Skeletal muscle tissue (tissue), 4 donors: ENCODE measurements around the gene ATXN1. TPM values are rescaled to one million over a fixed set of nuclear protein-coding genes. Genes with fewer than 3 reads are reported as not detected.
A peak's percentile ranks its signal among the peaks of the same experiment; 100 is the strongest.

Source experiments
- H3K27ac ChIP-seq: one replicate; pipeline ENCODE4 v1.7.0; 2013; ENCODE audit warnings: mild to moderate bottlenecking, low read depth, low read length, inconsistent platforms
- H3K27me3 ChIP-seq, 3 donors: one replicate each; pipeline ENCODE4 v1.7.0; 2013; ENCODE audit warnings: low read length in 3 of 3; ENCODE audit not compliant: control insufficient read depth in 3 of 3, insufficient read depth in 3 of 3
- H3K36me3 ChIP-seq, 3 donors: one replicate each; pipeline ENCODE4 v1.7.0; 2013; ENCODE audit warnings: low read length in 3 of 3; ENCODE audit not compliant: control insufficient read depth in 3 of 3, insufficient read depth in 3 of 3
- H3K4me1 ChIP-seq, 3 donors: one replicate each; pipeline ENCODE4 v1.7.0; 2013; ENCODE audit warnings: low read length in 3 of 3, mild to moderate bottlenecking in 3 of 3; ENCODE audit not compliant: control insufficient read depth in 3 of 3, insufficient read depth in 3 of 3
- H3K4me3 ChIP-seq, 3 donors: one replicate each; pipeline ENCODE4 v1.7.0; 2013; ENCODE audit warnings: low read length in 3 of 3
- H3K9ac ChIP-seq, 3 donors: one replicate each; pipeline ENCODE4 v1.7.0; 2013; ENCODE audit warnings: low read length in 3 of 3, mild to moderate bottlenecking in 3 of 3, moderate library complexity in 2 of 3, low read depth in 1 of 3
- H3K9me3 ChIP-seq, 3 donors: one replicate each; pipeline ENCODE4 v1.7.0; 2013; ENCODE audit warnings: low read length in 3 of 3; ENCODE audit not compliant: control insufficient read depth in 3 of 3
- total RNA-seq: library from RNA; depleted of rRNA; stranded (reverse); fragments of >200 nt; gene quantifications from one replicate; pipeline ENCODE4 v1.2.3, GENCODE V29; 2014
- donor health status: Osteomylitis.

ATXN1 gene
- total RNA-seq, 1 donor from 2014 or later = 30.8 TPM

- peaks cover 50 to 72% (median 70%) of the 10 kb centered on the region in 3 donors for H3K4me1 ChIP-seq
- no peaks in the 10 kb centered on the region for H3K36me3 ChIP-seq
- no peaks in the 10 kb centered on the region for H3K9me3 ChIP-seq
- H3K9ac ChIP-seq = peak overlapping the region; percentile 86 to 93 (median 92)
- peak overlapping the region; percentile 99 for H3K27ac ChIP-seq
- H3K4me3 ChIP-seq = peak overlapping the region; percentile 72 to 80 (median 76)
- no peaks in the 10 kb centered on the region for H3K27me3 ChIP-seq
These were observed 441.3 kb downstream of the ATXN1 start for GRCh38 chr6:16319813-16320532.

- H3K4me3 ChIP-seq = no peak overlapping the region
- H3K36me3 ChIP-seq = no peaks in the 10 kb centered on the region
- H3K27me3 ChIP-seq = no peaks in the 10 kb centered on the region
- peak overlapping the region; percentile 99 for H3K27ac ChIP-seq
- peaks cover 48 to 69% (median 63%) of the 10 kb centered on the region in 3 donors for H3K4me1 ChIP-seq
- H3K9me3 ChIP-seq = no peaks in the 10 kb centered on the region
- H3K9ac ChIP-seq = peak overlapping the region; percentile 64 to 92 (median 67)
These were observed 442.1 kb downstream of the ATXN1 start for GRCh38 chr6:16318953-16319720.

- Histone ChIP-seq H3K9ac (peak overlapping the region; percentile 5 to 80 (median 64)), H3K4me1 (peaks cover 48 to 63% (median 62%) of the 10 kb centered on the region in 3 donors), H3K4me3 (peak overlapping the region in 1 of 3 donors; percentile 35), H3K36me3 (no peaks in the 10 kb centered on the region), H3K27ac (peak overlapping the region; percentile 99), H3K27me3 (no peaks in the 10 kb centered on the region), H3K9me3 (no peaks in the 10 kb centered on the region)
These were observed 442.7 kb downstream of the ATXN1 start for GRCh38 chr6:16318538-16318937.

GRCh38 chr6:16316741-16317251, 444.5 kb downstream of the ATXN1 start:
- H3K9me3 ChIP-seq = no peaks in the 10 kb centered on the region
- peaks cover 34 to 47% (median 45%) of the 10 kb centered on the region in 3 donors for H3K4me1 ChIP-seq
- peak overlapping the region in 1 of 3 donors; percentile 22 for H3K4me3 ChIP-seq
- no peaks in the 10 kb centered on the region for H3K36me3 ChIP-seq
- H3K27ac ChIP-seq = peak overlapping the region; percentile 99
- no peak overlapping the region for H3K9ac ChIP-seq
- no peaks in the 10 kb centered on the region for H3K27me3 ChIP-seq

GRCh38 chr6:16314296-16314695, 447.0 kb downstream of the ATXN1 start:
- H3K9ac ChIP-seq = no peak overlapping the region
- no peak overlapping the region for H3K4me3 ChIP-seq
- peaks cover 9 to 24% (median 20%) of the 10 kb centered on the region in 3 donors for H3K4me1 ChIP-seq
- H3K9me3 ChIP-seq = no peaks in the 10 kb centered on the region
- H3K27me3 ChIP-seq = no peaks in the 10 kb centered on the region
- H3K27ac ChIP-seq = no peak overlapping the region
- peaks cover 0 to 1% (median under 1%) of the 10 kb centered on the region in 3 donors for H3K36me3 ChIP-seq

- Histone ChIP-seq H3K36me3 (peaks cover 0 to 2% (median 2%) of the 10 kb centered on the region in 3 donors), H3K4me3 (no peak overlapping the region), H3K27me3 (no peaks in the 10 kb centered on the region), H3K9me3 (no peaks in the 10 kb centered on the region), H3K9ac (no peak overlapping the region), H3K4me1 (peaks cover 6 to 18% (median 14%) of the 10 kb centered on the region in 3 donors), H3K27ac (no peak overlapping the region)
These were observed 447.5 kb downstream of the ATXN1 start for GRCh38 chr6:16313732-16314131.

GRCh38 chr6:16311763-16312162, 449.5 kb downstream of the ATXN1 start:
- Histone ChIP-seq H3K27ac (no peak overlapping the region), H3K9ac (no peak overlapping the region), H3K4me3 (no peak overlapping the region), H3K9me3 (no peaks in the 10 kb centered on the region), H3K27me3 (no peaks in the 10 kb centered on the region), H3K4me1 (peaks cover under 1 to 1% (median under 1%) of the 10 kb centered on the region in 3 donors), H3K36me3 (peaks cover 0 to 2% (median 2%) of the 10 kb centered on the region in 3 donors)

- Histone ChIP-seq H3K4me1 (peaks cover 0 to 4% (median 0%) of the 10 kb centered on the region in 3 donors), H3K9ac (no peak overlapping the region), H3K36me3 (peaks cover 0 to 8% (median 6%) of the 10 kb centered on the region in 3 donors), H3K4me3 (no peak overlapping the region), H3K9me3 (no peaks in the 10 kb centered on the region), H3K27ac (no peak overlapping the region), H3K27me3 (no peaks in the 10 kb centered on the region)
These were observed 454.9 kb downstream of the ATXN1 start for GRCh38 chr6:16306334-16306733.

GRCh38 chr6:16305788-16306187, 455.5 kb downstream of the ATXN1 start:
- Histone ChIP-seq H3K9me3 (no peaks in the 10 kb centered on the region), H3K4me3 (no peak overlapping the region)

More at GRCh38 chr6:16305788-16306187, 455.5 kb downstream of the ATXN1 start:
- no peak overlapping the region for H3K27ac ChIP-seq
- H3K36me3 ChIP-seq = peaks cover 0 to 8% (median 6%) of the 10 kb centered on the region in 3 donors
- peaks cover 0 to 4% (median 0%) of the 10 kb centered on the region in 3 donors for H3K4me1 ChIP-seq
- no peaks in the 10 kb centered on the region for H3K27me3 ChIP-seq
- H3K9ac ChIP-seq = no peak overlapping the region
